HL-60 (cell line): Measurements from ENCODE around the gene SEPTIN1.
A peak's percentile ranks its signal among the peaks of the same experiment; 100 is the strongest.

Source experiments
- DNase-seq, 2 experiments: peaks; one replicate each; pipeline ENCODE4 v3.0.0-alpha.2; 2010 to 2020; ENCODE audit warnings: low read depth in 1 of 2, low spot score in 1 of 2
- H3K27ac ChIP-seq: fragments of 250-450 bp; sonication (Bioruptor Pico); replicated peaks from 2 replicates; pipeline ENCODE4 v1.5.1; 2020; ENCODE audit warnings: mild to moderate bottlenecking, moderate library complexity
- H3K27me3 ChIP-seq: fragments of 250-450 bp; sonication (Bioruptor Pico); 2 replicates; pipeline ENCODE4 v1.5.1; 2021; ENCODE audit warnings: mild to moderate bottlenecking, moderate library complexity; ENCODE audit not compliant: insufficient read depth, poor library complexity, severe bottlenecking
- H3K4me3 ChIP-seq: replicated peaks from 2 replicates; pipeline ENCODE4 v1.5.1; 2011; ENCODE audit warnings: mild to moderate bottlenecking, control low read depth, low read length; ENCODE audit not compliant: insufficient read depth
- GABPA ChIP-seq: IDR thresholded peaks from 2 replicates; pipeline ENCODE4 v1.6.1; 2012; ENCODE audit warnings: low read depth
- POLR2AphosphoS5 ChIP-seq: IDR thresholded peaks from 2 replicates; pipeline ENCODE4 v1.6.1; 2012; ENCODE audit warnings: low read depth
- REST ChIP-seq: IDR thresholded peaks from 2 replicates; pipeline ENCODE4 v1.6.1; 2012; ENCODE audit warnings: low read depth; ENCODE audit not compliant: insufficient replicate concordance
- SPI1 ChIP-seq: IDR thresholded peaks from 2 replicates; pipeline ENCODE4 v1.6.1; 2012; ENCODE audit warnings: low read depth, mild to moderate bottlenecking, borderline replicate concordance
- long read RNA-seq: library from polyadenylated mRNA; unstranded; transcript quantifications from one replicate; pipeline ENCODE4 v2.0.0, GENCODE V29; 2020
- TF ChIP-seq, protein P1 (sequence below): IDR thresholded peaks from one replicate; pipeline ENCODE4 v1.5.1; 2011; ENCODE audit warnings: low read length, control low read depth, inconsistent platforms; ENCODE audit not compliant: insufficient read depth

The SEPTIN1 gene
- long read RNA-seq, partial matches to known transcripts: 0 of 1 reads
- long read RNA-seq, other reads (novel, unspliced or antisense): 1 of 1 reads

DNA sequence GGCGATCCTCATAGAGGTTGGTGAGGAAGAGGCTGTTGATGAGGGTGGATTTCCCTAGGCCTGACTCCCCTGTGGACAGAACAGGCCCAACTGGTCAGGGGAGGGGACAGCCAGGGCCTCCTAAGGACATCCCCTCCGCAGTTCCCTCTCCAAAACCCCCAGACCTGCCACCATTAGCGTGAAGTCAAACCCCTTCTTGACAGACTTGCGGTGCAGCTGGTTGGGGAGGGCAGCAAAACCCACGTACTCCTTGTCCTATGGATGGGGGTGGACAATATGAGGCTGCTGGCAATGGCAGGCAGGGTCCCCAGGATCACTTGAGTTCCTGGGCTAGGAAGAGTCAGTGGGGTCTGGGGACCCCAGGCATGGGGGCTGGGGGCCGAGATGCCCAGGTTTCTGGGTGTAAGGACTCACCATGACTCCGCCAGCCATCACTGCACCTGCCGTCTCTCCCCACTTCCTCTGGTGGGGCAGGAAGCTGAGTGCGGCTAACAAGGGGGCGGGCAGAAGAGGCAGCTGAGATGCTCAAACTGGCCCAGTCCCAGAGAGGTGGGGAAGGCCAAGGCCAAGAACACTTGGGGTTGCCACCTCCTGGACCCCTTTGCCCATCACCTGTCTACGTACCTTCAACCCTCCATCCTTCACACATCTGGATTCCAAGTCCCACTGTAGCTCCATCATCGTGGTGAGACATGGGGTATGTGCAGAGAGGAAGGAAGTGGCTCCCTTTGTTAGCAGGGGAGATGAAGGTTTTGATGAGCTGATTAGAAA, at the start of gene SEPTIN1:
TSS of gene SEPTIN1 (minus strand) at position 451 of the 771 bp plus-strand sequence. CDS start at position 432, 19 bp downstream.
- TF ChIP-seq SPI1: peak; percentile 47; the same call in 1 of the 2 replicates
- no peak for TF ChIP-seq POLR2AphosphoS5
- no peaks in the 10 kb centered on the region for H3K27me3 ChIP-seq
- peak in 1 of 2 experiments; percentile 34 for DNase-seq
- no peak within 1 kb of the TSS for H3K4me3 ChIP-seq
- H3K27ac ChIP-seq: no peak within 1 kb of the TSS

- DNase-seq: peak in 1 of 2 experiments; percentile 69
Measured at GRCh38 chr16:30430428-30430970, 48.1 kb upstream of the SEPTIN1 start.

DNA sequence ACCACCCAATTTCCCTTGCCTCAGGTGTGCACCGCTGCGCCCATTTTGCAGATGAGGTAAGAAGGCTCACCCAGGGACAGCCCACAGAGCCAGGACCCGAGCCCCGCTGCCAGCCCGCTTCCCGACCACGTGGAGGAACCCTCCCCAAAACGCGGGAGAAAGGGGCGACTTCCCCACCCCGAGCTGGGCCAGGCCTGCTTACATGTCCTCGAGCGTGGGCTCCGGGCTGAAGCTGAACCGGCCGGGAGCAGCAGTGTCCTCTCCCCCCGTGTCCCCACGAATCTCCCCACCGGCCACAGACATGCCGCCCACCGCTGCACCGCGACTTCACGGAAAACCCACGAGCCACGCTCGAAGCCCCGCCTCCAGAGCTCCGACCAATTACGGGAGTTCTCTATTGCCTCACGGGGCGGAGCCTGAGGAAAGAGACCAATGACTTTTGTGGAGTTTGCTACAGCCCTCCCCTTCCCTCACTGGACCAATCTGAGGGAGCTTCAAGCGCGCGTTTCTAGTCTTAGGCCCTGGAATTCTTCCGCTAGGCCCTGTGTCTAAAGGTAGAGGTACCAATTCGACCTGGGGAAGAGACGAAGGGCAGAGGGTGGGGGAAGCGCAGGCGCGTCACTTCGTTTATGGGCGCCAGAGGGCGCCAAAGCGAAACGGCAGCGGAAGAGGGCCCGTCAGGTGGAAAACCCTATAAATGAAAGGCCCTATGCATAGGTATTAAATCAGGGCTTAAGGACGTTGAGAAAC, 47.5 kb upstream of the SEPTIN1 start, which contains the start of gene DCTPP1:
TSS of gene DCTPP1 (minus strand) at position 353 of the 750 bp plus-strand sequence. CDS start at position 303, 50 bp downstream.
- Histone ChIP-seq H3K4me3 (peak within 1 kb of the TSS; percentile 100), H3K27ac (peak within 1 kb of the TSS; percentile 78), H3K27me3 (no peaks in the 10 kb centered on the region)
- TF ChIP-seq SPI1 (peak; percentile 44; the same call in 1 of the 2 replicates), REST (peak; percentile 23), GABPA (peak; percentile 44; the same call in 1 of the 2 replicates), POLR2AphosphoS5 (peak; percentile 60)
- TF ChIP-seq, protein P1, sequence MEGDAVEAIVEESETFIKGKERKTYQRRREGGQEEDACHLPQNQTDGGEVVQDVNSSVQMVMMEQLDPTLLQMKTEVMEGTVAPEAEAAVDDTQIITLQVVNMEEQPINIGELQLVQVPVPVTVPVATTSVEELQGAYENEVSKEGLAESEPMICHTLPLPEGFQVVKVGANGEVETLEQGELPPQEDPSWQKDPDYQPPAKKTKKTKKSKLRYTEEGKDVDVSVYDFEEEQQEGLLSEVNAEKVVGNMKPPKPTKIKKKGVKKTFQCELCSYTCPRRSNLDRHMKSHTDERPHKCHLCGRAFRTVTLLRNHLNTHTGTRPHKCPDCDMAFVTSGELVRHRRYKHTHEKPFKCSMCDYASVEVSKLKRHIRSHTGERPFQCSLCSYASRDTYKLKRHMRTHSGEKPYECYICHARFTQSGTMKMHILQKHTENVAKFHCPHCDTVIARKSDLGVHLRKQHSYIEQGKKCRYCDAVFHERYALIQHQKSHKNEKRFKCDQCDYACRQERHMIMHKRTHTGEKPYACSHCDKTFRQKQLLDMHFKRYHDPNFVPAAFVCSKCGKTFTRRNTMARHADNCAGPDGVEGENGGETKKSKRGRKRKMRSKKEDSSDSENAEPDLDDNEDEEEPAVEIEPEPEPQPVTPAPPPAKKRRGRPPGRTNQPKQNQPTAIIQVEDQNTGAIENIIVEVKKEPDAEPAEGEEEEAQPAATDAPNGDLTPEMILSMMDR: peak; percentile 52
- peak; percentile 100 for DNase-seq

More at GRCh38 chr16:30430428-30430970, 48.1 kb upstream of the SEPTIN1 start:
- no peaks in the 10 kb centered on the region for H3K27me3 ChIP-seq
- peak overlapping the region; percentile 34 for H3K27ac ChIP-seq
- TF ChIP-seq GABPA (no peak), POLR2AphosphoS5 (no peak; the same call in 1 of the 2 replicates), REST (no peak), SPI1 (no peak)
- TF ChIP-seq, protein P1: no peak
- H3K4me3 ChIP-seq: 0 out of 2 replicates have a peak overlapping the region, but pooled peaks have one; percentile 13
